ENCODE results near the gene TRPM4.

DNA sequence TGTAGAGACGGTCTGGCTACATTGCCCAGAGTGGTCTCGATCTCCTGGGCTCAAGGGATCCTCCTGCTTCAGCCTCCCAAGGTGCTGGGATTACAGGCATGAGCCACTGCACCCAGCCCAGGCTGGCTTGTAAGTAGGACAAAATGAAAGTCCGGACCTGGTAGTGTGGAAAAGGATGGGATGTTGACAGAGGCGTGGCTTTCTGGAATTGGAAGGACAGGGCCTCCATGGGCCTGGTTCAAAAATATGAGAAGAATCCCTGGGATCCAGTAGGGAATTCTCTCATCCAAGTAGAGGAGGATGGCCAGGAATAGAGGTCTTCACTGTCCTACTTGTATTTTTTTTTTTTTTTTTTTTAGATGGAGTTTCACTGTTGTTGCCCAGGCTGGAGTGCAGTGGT lies 64.9 kb downstream of the TRPM4 start:
- no peak for TF ChIP-seq CTCF (conservative IDR thresholded peaks at IDR 0.05; ENCODE audit: low read length)
- no peak for TF ChIP-seq EZH2phosphoT487 (IDR thresholded peaks at IDR 0.05; ENCODE audit: borderline replicate concordance)

All from Loucy (cell line).